DMS 273 (cell line): ENCODE results near the gene NKD1.
"Not testable (repeated sequence)": the region's sequence is repeated elsewhere in the genome, so short reads cannot be mapped to it uniquely, and the experiment has no call there.

Source experiments
- DNase-seq: peaks from one replicate; lab custom pipeline; 2025; ENCODE audit not compliant: unreplicated experiment; lab: John Stamatoyannopoulos, UW

The NKD1 gene

GRCh38 chr16:50574745-50575136, 26.5 kb downstream of the NKD1 start:
- no peak for DNase-seq

GRCh38 chr16:50575743-50576142, 27.5 kb downstream of the NKD1 start:
- DNase-seq, result no peak

- DNase-seq, result no peak
These were observed 28.4 kb downstream of the NKD1 start for GRCh38 chr16:50576403-50577113.

GRCh38 chr16:50578137-50578536, 29.9 kb downstream of the NKD1 start:
- DNase-seq, result no peak

- DNase-seq, result not testable (repeated sequence)
These were observed 31.2 kb downstream of the NKD1 start for GRCh38 chr16:50579373-50579772.

- DNase-seq, result no peak
These were observed 32.1 kb downstream of the NKD1 start for GRCh38 chr16:50580180-50580798.

- DNase-seq, result no peak
These were observed 33.6 kb downstream of the NKD1 start for GRCh38 chr16:50581845-50582244.

GRCh38 chr16:50583211-50583610, 35.0 kb downstream of the NKD1 start:
- DNase-seq, result no peak

GRCh38 chr16:50584033-50584722, 36.0 kb downstream of the NKD1 start:
- DNase-seq, result no peak

GRCh38 chr16:50585331-50585776, 37.2 kb downstream of the NKD1 start:
- no peak for DNase-seq

GRCh38 chr16:50587543-50587942, 39.3 kb downstream of the NKD1 start:
- DNase-seq, result no peak

- no peak for DNase-seq
These were observed 40.1 kb downstream of the NKD1 start for GRCh38 chr16:50588276-50588675.

- DNase-seq, result no peak
These were observed 43.0 kb downstream of the NKD1 start for GRCh38 chr16:50591209-50591608.

- peak; percentile 13 for DNase-seq
These were observed 43.9 kb downstream of the NKD1 start for GRCh38 chr16:50591800-50592771.

GRCh38 chr16:50592996-50593395, 44.8 kb downstream of the NKD1 start:
- no peak for DNase-seq

- peak; percentile 71 for DNase-seq
These were observed 45.4 kb downstream of the NKD1 start for GRCh38 chr16:50593410-50594150.

- no peak for DNase-seq
These were observed 46.4 kb downstream of the NKD1 start for GRCh38 chr16:50594308-50595260.

GRCh38 chr16:50595859-50596258, 47.7 kb downstream of the NKD1 start:
- DNase-seq, result no peak

GRCh38 chr16:50596762-50597450, 48.7 kb downstream of the NKD1 start:
- no peak for DNase-seq
